NCI-H2196 treated with DMSO at 0.1 percent for 48 hours (cell line): Measurements from ENCODE around the gene OVCA2.

Source experiments
- DNase-seq: peaks from one replicate; lab custom pipeline; 2025; ENCODE audit not compliant: unreplicated experiment; lab: John Stamatoyannopoulos, UW

The OVCA2 gene

GRCh38 chr17:2064520-2064971, 22.7 kb downstream of the OVCA2 start:
- DNase-seq: no peak

GRCh38 chr17:2064980-2065785, 23.4 kb downstream of the OVCA2 start:
- no peak for DNase-seq

GRCh38 chr17:2065949-2066400, 24.2 kb downstream of the OVCA2 start:
- DNase-seq: no peak

GRCh38 chr17:2067048-2067561, 25.3 kb downstream of the OVCA2 start:
- no peak for DNase-seq

GRCh38 chr17:2067608-2068024, 25.8 kb downstream of the OVCA2 start:
- no peak for DNase-seq

GRCh38 chr17:2068031-2068518, 26.3 kb downstream of the OVCA2 start:
- no peak for DNase-seq

GRCh38 chr17:2068519-2069051, 26.8 kb downstream of the OVCA2 start:
- DNase-seq: no peak

GRCh38 chr17:2070241-2071023, 28.6 kb downstream of the OVCA2 start:
- no peak for DNase-seq

- no peak for DNase-seq
These were observed 29.2 kb downstream of the OVCA2 start for GRCh38 chr17:2071024-2071385.

- DNase-seq: no peak
These were observed 29.8 kb downstream of the OVCA2 start for GRCh38 chr17:2071455-2072281.

- no peak for DNase-seq
These were observed 33.1 kb downstream of the OVCA2 start for GRCh38 chr17:2074919-2075318.

- no peak for DNase-seq
These were observed 33.7 kb downstream of the OVCA2 start for GRCh38 chr17:2075336-2076086.

- no peak for DNase-seq
These were observed 34.5 kb downstream of the OVCA2 start for GRCh38 chr17:2076087-2076984.

- no peak for DNase-seq
These were observed 35.2 kb downstream of the OVCA2 start for GRCh38 chr17:2077040-2077439.

GRCh38 chr17:2081564-2081963, 39.7 kb downstream of the OVCA2 start:
- no peak for DNase-seq

GRCh38 chr17:2082003-2082781, 40.4 kb downstream of the OVCA2 start:
- DNase-seq: no peak

- DNase-seq: no peak
These were observed 41.8 kb downstream of the OVCA2 start for GRCh38 chr17:2083613-2084035.
